IMR-90 (cell line): ENCODE results near the gene CFAP73. TPM values are rescaled to one million over a fixed set of nuclear protein-coding genes. Genes with fewer than 3 reads are reported as not detected.

Source experiments
- ATAC-seq: fragments of 200-7000 bp; cut with Tn5 transposase; 2 replicates; pipeline ENCODE4 v1.9.1; 2020; ENCODE audit warnings: low read depth, mild to moderate bottlenecking, moderate library complexity
- BruUV-seq: library from RNA; stranded (reverse); fragments of 400-500 nt; replicated peaks from 2 replicates; lab custom pipeline; 2021; lab: Mats Ljungman, UMichigan
- CTCF ChIA-PET: fragments of 300-600 bp; formaldehyde crosslinking; extraction: SDS; loops from one replicate; lab custom pipeline; 2021; ENCODE audit warnings: antibody characterized with exemption; lab: Yijun Ruan, JAX
- POLR2A ChIA-PET: fragments of 300-600 bp; sonication (Branson Sonifier 250); formaldehyde crosslinking; loops from one replicate; lab custom pipeline; 2022; ENCODE audit warnings: antibody characterized with exemption; ENCODE audit not compliant: unreplicated experiment; lab: Charles Lee
- DNase-seq: peaks from one replicate; pipeline ENCODE4 v3.0.0; 2013
- H2AFZ ChIP-seq: replicated peaks from 2 replicates; pipeline ENCODE3; 2013; ENCODE audit warnings: low read length, mild to moderate bottlenecking; ENCODE audit not compliant: poor library complexity
- H2AK5ac ChIP-seq: 2 replicates; pipeline ENCODE4 v1.6.1; 2013; ENCODE audit warnings: low read depth, low read length, inconsistent platforms
- H2AK9ac ChIP-seq: replicated peaks from 2 replicates; pipeline ENCODE3; 2013; ENCODE audit warnings: mild to moderate bottlenecking, low read depth, low read length, moderate library complexity; ENCODE audit not compliant: poor library complexity
- H2BK120ac ChIP-seq: 2 replicates; pipeline ENCODE4 v1.6.1; 2013; ENCODE audit warnings: low read depth, low read length, inconsistent platforms
- H2BK15ac ChIP-seq: 3 replicates; pipeline ENCODE4 v1.6.1; 2013; ENCODE audit warnings: low read depth, low read length, inconsistent platforms
- H2BK20ac ChIP-seq: 2 replicates; pipeline ENCODE4 v1.6.1; 2013; ENCODE audit warnings: low read depth, mild to moderate bottlenecking, inconsistent platforms, low read length, moderate library complexity
- H2BK5ac ChIP-seq: 2 replicates; pipeline ENCODE4 v1.6.1; 2013; ENCODE audit warnings: mild to moderate bottlenecking, low read depth, low read length, inconsistent platforms; ENCODE audit not compliant: poor library complexity, severe bottlenecking
- H3K14ac ChIP-seq: replicated peaks from 2 replicates; pipeline ENCODE4 v1.6.1; 2013; ENCODE audit warnings: low read depth, low read length, inconsistent platforms
- H3K18ac ChIP-seq: 2 replicates; pipeline ENCODE4 v1.6.1; 2013; ENCODE audit warnings: low read depth, low read length, control low read depth
- H3K23ac ChIP-seq: 2 replicates; pipeline ENCODE4 v1.6.1; 2013; ENCODE audit warnings: low read depth, low read length, inconsistent platforms
- H3K27ac ChIP-seq: 2 replicates; pipeline ENCODE4 v1.5.1; 2013; ENCODE audit warnings: mild to moderate bottlenecking, control low read depth, low read length; ENCODE audit not compliant: insufficient read depth
- H3K27me3 ChIP-seq: 2 replicates; pipeline ENCODE4 v1.6.1; 2013; ENCODE audit warnings: low read length; ENCODE audit not compliant: control insufficient read depth, insufficient read depth
- H3K36me3 ChIP-seq: 2 replicates; pipeline ENCODE4 v1.6.1; 2013; ENCODE audit warnings: low read length, mixed read lengths; ENCODE audit not compliant: control insufficient read depth, insufficient read depth
- H3K4ac ChIP-seq: 2 replicates; pipeline ENCODE4 v1.6.1; 2013; ENCODE audit warnings: low read depth, low read length, inconsistent platforms
- H3K4me1 ChIP-seq: 2 replicates; pipeline ENCODE4 v1.6.1; 2013; ENCODE audit warnings: low read length, mixed read lengths; ENCODE audit not compliant: control insufficient read depth, insufficient read depth
- H3K4me2 ChIP-seq: 2 replicates; pipeline ENCODE4 v1.6.1; 2013; ENCODE audit warnings: low read depth, mild to moderate bottlenecking, control low read depth, low read length, moderate library complexity
- H3K4me3 ChIP-seq: 2 replicates; pipeline ENCODE4 v1.5.1; 2013; ENCODE audit warnings: low read depth, mild to moderate bottlenecking, control low read depth, low read length, moderate library complexity; ENCODE audit not compliant: insufficient read depth
- H3K56ac ChIP-seq: 2 replicates; pipeline ENCODE4 v1.6.1; 2013; ENCODE audit warnings: low read length, inconsistent platforms; ENCODE audit not compliant: insufficient read depth; ENCODE audit errors: extremely low read depth
- H3K79me1 ChIP-seq, 2 experiments: 2 replicates each; pipeline ENCODE4 v1.6.1; 2013; ENCODE audit warnings: low read length in 2 of 2, inconsistent platforms in 1 of 2, low read depth in 1 of 2
- H3K9ac ChIP-seq: 2 replicates; pipeline ENCODE4 v1.6.1; 2013; ENCODE audit warnings: low read depth, low read length, control low read depth
- H3K9me1 ChIP-seq: 2 replicates; pipeline ENCODE4 v1.6.1; 2013; ENCODE audit warnings: low read length, inconsistent platforms; ENCODE audit not compliant: insufficient read depth
- H3K9me3 ChIP-seq: 2 replicates; pipeline ENCODE4 v1.6.1; 2013; ENCODE audit warnings: low read length; ENCODE audit not compliant: control insufficient read depth, insufficient read depth
- H4K20me1 ChIP-seq: 2 replicates; pipeline ENCODE4 v1.6.1; 2013; ENCODE audit warnings: low read length, inconsistent platforms; ENCODE audit not compliant: insufficient read depth
- H4K5ac ChIP-seq: 2 replicates; pipeline ENCODE4 v1.6.1; 2013; ENCODE audit warnings: mild to moderate bottlenecking, low read depth, low read length, control low read depth
- H4K8ac ChIP-seq, 2 experiments: 2 replicates each; pipeline ENCODE4 v1.6.1; 2013; ENCODE audit warnings: low read depth in 2 of 2, low read length in 2 of 2, control low read depth in 1 of 2, inconsistent platforms in 1 of 2
- H4K91ac ChIP-seq: 2 replicates; pipeline ENCODE4 v1.6.1; 2013; ENCODE audit warnings: low read depth, low read length, inconsistent platforms; ENCODE audit not compliant: insufficient read depth
- BHLHE40 ChIP-seq: fragments of 150-350 bp; IDR thresholded peaks from 2 replicates; pipeline ENCODE4 v1.6.1; 2016; ENCODE audit warnings: mild to moderate bottlenecking, low read depth, low read length
- CEBPB ChIP-seq: IDR thresholded peaks from 2 replicates; pipeline ENCODE4 v1.6.1; 2012; ENCODE audit warnings: low read depth, low read length, improper control_type of control experiment
- CHD1 ChIP-seq: IDR thresholded peaks from 2 replicates; pipeline ENCODE4 v1.6.1; 2012; ENCODE audit warnings: low read depth, low read length, improper control_type of control experiment
- FOS ChIP-seq: fragments of 150-350 bp; IDR thresholded peaks from 2 replicates; pipeline ENCODE4 v1.6.1; 2016; ENCODE audit warnings: low read depth, low read length
- MAFK ChIP-seq: IDR thresholded peaks from 2 replicates; pipeline ENCODE4 v1.6.1; 2012; ENCODE audit warnings: low read depth, low read length, improper control_type of control experiment
- MAZ ChIP-seq: IDR thresholded peaks from 2 replicates; pipeline ENCODE4 v1.6.1; 2012; ENCODE audit warnings: low read depth, mild to moderate bottlenecking, low read length, improper control_type of control experiment, moderate library complexity, borderline replicate concordance
- MXI1 ChIP-seq: IDR thresholded peaks from 2 replicates; pipeline ENCODE4 v1.6.1; 2012; ENCODE audit warnings: low read depth, mild to moderate bottlenecking, low read length, moderate library complexity, borderline replicate concordance
- NFE2L2 ChIP-seq: fragments of 150-350 bp; IDR thresholded peaks from 2 replicates; pipeline ENCODE4 v1.6.1; 2016; ENCODE audit warnings: low read depth, mild to moderate bottlenecking, low read length
- POLR2A ChIP-seq: IDR thresholded peaks from 2 replicates; pipeline ENCODE4 v1.6.1; 2012; ENCODE audit warnings: mild to moderate bottlenecking, low read depth, low read length
- RAD21 ChIP-seq: IDR thresholded peaks from 2 replicates; pipeline ENCODE4 v1.6.1; 2012; ENCODE audit warnings: low read length, improper control_type of control experiment
- RCOR1 ChIP-seq: IDR thresholded peaks from 2 replicates; pipeline ENCODE4 v1.6.1; 2012; ENCODE audit warnings: mild to moderate bottlenecking, low read length, improper control_type of control experiment; ENCODE audit not compliant: insufficient replicate concordance
- RFX5 ChIP-seq: IDR thresholded peaks from 2 replicates; pipeline ENCODE4 v1.8.0; 2012; ENCODE audit warnings: low read depth, mild to moderate bottlenecking, low read length, moderate library complexity
- SMC3 ChIP-seq: fragments of 150-350 bp; IDR thresholded peaks from 2 replicates; pipeline ENCODE4 v1.6.1; 2016; ENCODE audit warnings: low read depth, mild to moderate bottlenecking, antibody characterized with exemption, low read length, moderate library complexity
- WGBS, 2 experiments: methylation state at CpG; one replicate each; pipeline versions ENCODE4 v1.1.5 to v1.1.7; 2013; ENCODE audit warnings: missing lambda C conversion rate in 2 of 2; ENCODE audit not compliant: insufficient read length in 1 of 2; ENCODE audit errors: extremely low coverage in 2 of 2; 5-methylcytosine and 5-hydroxymethylcytosine counted together
- dilution Hi-C: fragments of 300-500 bp; cut with HindIII; formaldehyde crosslinking; loops from one replicate; pipeline ENCODE4 v1.14.3; 2018; ENCODE audit warnings: low sequenced_read_pairs; ENCODE audit not compliant: unreplicated experiment
- in situ Hi-C: fragments of 300-500 bp; cut with MboI; formaldehyde crosslinking; loops from 3 replicates; pipeline ENCODE4 v1.14.3; 2019; ENCODE audit warnings: low sequenced_read_pairs, inconsistent platforms, mixed read lengths
- intact Hi-C: fragments of 100-400 bp; cut with micrococcal nuclease; formaldehyde crosslinking; loops from 2 replicates; pipeline ENCODE4 v1.10.0; 2022
- polyA plus RNA-seq, 3 experiments: library from polyadenylated mRNA; depleted of rRNA; stranded (reverse); fragments of >200 nt; gene quantifications; 2 replicates each; pipeline ENCODE4 v1.2.3, GENCODE V29; 2012; ENCODE audit warnings: low replicate concordance in 1 of 3
- total RNA-seq: library from RNA; depleted of rRNA; stranded (reverse); fragments of >200 nt; gene quantifications from 2 replicates; pipeline ENCODE4 v1.2.3, GENCODE V29; 2012
- TF ChIP-seq, protein P1 (sequence below): conservative IDR thresholded peaks from 2 replicates; pipeline ENCODE4 v1.5.1; 2012; ENCODE audit warnings: mild to moderate bottlenecking, low read depth, low read length, improper control_type of control experiment
- TF ChIP-seq, protein P2 (sequence below): fragments of 150-350 bp; IDR thresholded peaks from 2 replicates; pipeline ENCODE4 v1.6.1; 2017; ENCODE audit warnings: mild to moderate bottlenecking, antibody characterized with exemption, low read length, low read depth
- TF ChIP-seq, protein P3 (sequence below): fragments of 150-350 bp; IDR thresholded peaks from 2 replicates; pipeline ENCODE4 v1.6.1; 2016; ENCODE audit warnings: low read depth, mild to moderate bottlenecking, low read length, moderate library complexity, borderline replicate concordance

CFAP73 gene
- total and polyA plus RNA-seq, 2 of the 4 experiments (the other 2 are of a cell fraction) = not detected

DNA sequence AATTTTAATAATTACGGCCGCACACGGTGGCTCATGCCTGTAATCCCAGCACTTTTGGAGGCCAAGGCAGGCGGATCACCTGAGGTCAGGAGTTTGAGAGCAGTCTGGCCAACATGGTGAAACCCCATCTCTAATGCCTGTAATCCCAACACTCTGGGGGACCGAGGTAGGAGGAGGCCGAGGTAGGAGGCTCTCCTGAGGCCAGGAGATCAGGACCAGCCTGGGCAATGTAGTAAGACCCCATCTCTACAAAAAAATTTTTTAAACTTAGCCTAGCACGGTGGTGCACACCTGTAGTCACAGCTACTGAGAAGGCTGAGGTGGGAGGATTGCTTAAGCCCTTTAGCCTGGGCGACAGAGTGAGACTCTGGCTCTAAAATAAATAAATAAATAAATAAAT is 5.6 kb upstream of the CFAP73 start:
- H3K4me3 ChIP-seq = no peak overlapping the region
- no peak for TF ChIP-seq SMC3
- TF ChIP-seq, protein P1, sequence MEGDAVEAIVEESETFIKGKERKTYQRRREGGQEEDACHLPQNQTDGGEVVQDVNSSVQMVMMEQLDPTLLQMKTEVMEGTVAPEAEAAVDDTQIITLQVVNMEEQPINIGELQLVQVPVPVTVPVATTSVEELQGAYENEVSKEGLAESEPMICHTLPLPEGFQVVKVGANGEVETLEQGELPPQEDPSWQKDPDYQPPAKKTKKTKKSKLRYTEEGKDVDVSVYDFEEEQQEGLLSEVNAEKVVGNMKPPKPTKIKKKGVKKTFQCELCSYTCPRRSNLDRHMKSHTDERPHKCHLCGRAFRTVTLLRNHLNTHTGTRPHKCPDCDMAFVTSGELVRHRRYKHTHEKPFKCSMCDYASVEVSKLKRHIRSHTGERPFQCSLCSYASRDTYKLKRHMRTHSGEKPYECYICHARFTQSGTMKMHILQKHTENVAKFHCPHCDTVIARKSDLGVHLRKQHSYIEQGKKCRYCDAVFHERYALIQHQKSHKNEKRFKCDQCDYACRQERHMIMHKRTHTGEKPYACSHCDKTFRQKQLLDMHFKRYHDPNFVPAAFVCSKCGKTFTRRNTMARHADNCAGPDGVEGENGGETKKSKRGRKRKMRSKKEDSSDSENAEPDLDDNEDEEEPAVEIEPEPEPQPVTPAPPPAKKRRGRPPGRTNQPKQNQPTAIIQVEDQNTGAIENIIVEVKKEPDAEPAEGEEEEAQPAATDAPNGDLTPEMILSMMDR = no peak
- no peak for TF ChIP-seq CHD1
- TF ChIP-seq, protein P2, sequence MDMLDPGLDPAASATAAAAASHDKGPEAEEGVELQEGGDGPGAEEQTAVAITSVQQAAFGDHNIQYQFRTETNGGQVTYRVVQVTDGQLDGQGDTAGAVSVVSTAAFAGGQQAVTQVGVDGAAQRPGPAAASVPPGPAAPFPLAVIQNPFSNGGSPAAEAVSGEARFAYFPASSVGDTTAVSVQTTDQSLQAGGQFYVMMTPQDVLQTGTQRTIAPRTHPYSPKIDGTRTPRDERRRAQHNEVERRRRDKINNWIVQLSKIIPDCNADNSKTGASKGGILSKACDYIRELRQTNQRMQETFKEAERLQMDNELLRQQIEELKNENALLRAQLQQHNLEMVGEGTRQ = no peak
- TF ChIP-seq NFE2L2 = no peak
- no peak for TF ChIP-seq RCOR1
- no peak for TF ChIP-seq CEBPB
- TF ChIP-seq, protein P3, sequence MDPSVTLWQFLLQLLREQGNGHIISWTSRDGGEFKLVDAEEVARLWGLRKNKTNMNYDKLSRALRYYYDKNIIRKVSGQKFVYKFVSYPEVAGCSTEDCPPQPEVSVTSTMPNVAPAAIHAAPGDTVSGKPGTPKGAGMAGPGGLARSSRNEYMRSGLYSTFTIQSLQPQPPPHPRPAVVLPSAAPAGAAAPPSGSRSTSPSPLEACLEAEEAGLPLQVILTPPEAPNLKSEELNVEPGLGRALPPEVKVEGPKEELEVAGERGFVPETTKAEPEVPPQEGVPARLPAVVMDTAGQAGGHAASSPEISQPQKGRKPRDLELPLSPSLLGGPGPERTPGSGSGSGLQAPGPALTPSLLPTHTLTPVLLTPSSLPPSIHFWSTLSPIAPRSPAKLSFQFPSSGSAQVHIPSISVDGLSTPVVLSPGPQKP = no peak
- no peak for TF ChIP-seq FOS
- TF ChIP-seq RFX5 = no peak
- TF ChIP-seq MAZ = no peak
- no peak for TF ChIP-seq MAFK
- TF ChIP-seq POLR2A = no peak
- no peak for TF ChIP-seq MXI1
- TF ChIP-seq BHLHE40 = no peak
- TF ChIP-seq RAD21 = no peak
- H3K14ac ChIP-seq = no peak overlapping the region
- H4K91ac ChIP-seq = no peak overlapping the region
- H3K56ac ChIP-seq = no peak overlapping the region
- no peak overlapping the region for H3K4ac ChIP-seq
- H2AK9ac ChIP-seq = no peak overlapping the region
- BruUV-seq = no TSS peak
- H3K9me3 ChIP-seq = no peaks in the 10 kb centered on the region
- intact Hi-C loops = no loop called here
- no peak overlapping the region for H3K18ac ChIP-seq
- no peak overlapping the region for H2BK15ac ChIP-seq
- H3K9ac ChIP-seq = no peak overlapping the region
- no peak overlapping the region for H2AFZ ChIP-seq
- H4K5ac ChIP-seq = no peak overlapping the region
- no peak for DNase-seq
- H3K27me3 ChIP-seq = peaks cover 10% of the 10 kb centered on the region
- H2BK20ac ChIP-seq = no peak overlapping the region
- no peaks in the 10 kb centered on the region for H3K79me1 ChIP-seq
- no CpG with 5 or more reads among the region's 8 CpGs for WGBS, 2 experiments
- no peak overlapping the region for H3K4me2 ChIP-seq
- H2BK120ac ChIP-seq = no peak overlapping the region
- no peaks in the 10 kb centered on the region for H3K4me1 ChIP-seq
- ATAC-seq = no peak
- H3K23ac ChIP-seq = no peak overlapping the region
- dilution Hi-C loops = no loop called here
- ChIA-PET CTCF (no interaction called here), POLR2A (no interaction called here)
- no peaks in the 10 kb centered on the region for H4K20me1 ChIP-seq
- H3K27ac ChIP-seq = no peak overlapping the region
- H4K8ac ChIP-seq = no peak overlapping the region
- H2BK5ac ChIP-seq = no peak overlapping the region
- in situ Hi-C loops = no loop called here
- H3K9me1 ChIP-seq = no peaks in the 10 kb centered on the region
- no peak overlapping the region for H2AK5ac ChIP-seq
- no peaks in the 10 kb centered on the region for H3K36me3 ChIP-seq
